GM18909 (cell line): ENCODE measurements around the gene BEST1.
"Not testable (repeated sequence)": the region's sequence is repeated elsewhere in the genome, so short reads cannot be mapped to it uniquely, and the experiment has no call there.

ENCODE experiments used
- ATAC-seq: cut with Tn5 transposase; IDR thresholded peaks from one replicate; pipeline ENCODE4 v1.9.1; 2021; ENCODE audit warnings: mild to moderate bottlenecking; ENCODE audit not compliant: unreplicated experiment, poor library complexity

Gene BEST1

DNA sequence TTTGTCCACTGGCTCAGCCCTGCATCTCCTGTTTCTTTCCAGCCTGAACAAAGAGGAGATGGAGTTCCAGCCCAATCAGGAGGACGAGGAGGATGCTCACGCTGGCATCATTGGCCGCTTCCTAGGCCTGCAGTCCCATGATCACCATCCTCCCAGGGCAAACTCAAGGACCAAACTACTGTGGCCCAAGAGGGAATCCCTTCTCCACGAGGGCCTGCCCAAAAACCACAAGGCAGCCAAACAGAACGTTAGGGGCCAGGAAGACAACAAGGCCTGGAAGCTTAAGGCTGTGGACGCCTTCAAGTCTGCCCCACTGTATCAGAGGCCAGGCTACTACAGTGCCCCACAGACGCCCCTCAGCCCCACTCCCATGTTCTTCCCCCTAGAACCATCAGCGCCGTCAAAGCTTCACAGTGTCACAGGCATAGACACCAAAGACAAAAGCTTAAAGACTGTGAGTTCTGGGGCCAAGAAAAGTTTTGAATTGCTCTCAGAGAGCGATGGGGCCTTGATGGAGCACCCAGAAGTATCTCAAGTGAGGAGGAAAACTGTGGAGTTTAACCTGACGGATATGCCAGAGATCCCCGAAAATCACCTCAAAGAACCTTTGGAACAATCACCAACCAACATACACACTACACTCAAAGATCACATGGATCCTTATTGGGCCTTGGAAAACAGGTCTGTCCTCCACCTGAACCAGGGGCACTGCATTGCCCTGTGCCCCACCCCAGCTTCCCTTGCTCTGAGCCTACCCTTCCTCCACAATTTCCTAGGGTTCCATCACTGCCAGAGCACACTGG, 12.3 kb downstream of the BEST1 start:
- ATAC-seq, result no peak

- no peak for ATAC-seq
Measured at GRCh38 chr11:61963016-61963281, 12.8 kb downstream of the BEST1 start.

- no peak for ATAC-seq
Measured at GRCh38 chr11:61963282-61964057, 13.3 kb downstream of the BEST1 start.

- ATAC-seq, result no peak
Measured at GRCh38 chr11:61964058-61964665, 14.0 kb downstream of the BEST1 start.

- not testable (repeated sequence) for ATAC-seq
Measured at GRCh38 chr11:61964666-61965271, 14.6 kb downstream of the BEST1 start.

DNA sequence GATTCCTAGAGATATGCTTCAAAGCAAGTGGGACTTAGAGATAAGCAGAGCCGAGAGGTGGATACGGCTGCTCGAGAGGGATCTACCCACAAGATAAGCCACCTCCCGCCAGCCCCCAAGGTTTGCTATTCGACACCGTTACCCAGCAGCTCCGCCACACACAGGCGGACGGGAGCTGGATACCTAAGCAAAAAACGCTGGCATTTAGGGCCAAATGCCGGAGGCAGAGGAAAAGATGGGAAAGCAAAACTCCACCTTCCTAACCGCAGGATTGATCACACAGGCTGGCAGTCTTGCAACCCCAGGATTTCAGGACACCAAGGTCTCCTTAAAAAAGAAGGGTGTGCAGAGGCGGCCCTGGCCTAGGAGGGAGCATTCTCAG, 16.6 kb downstream of the BEST1 start:
- no peak for ATAC-seq

DNA sequence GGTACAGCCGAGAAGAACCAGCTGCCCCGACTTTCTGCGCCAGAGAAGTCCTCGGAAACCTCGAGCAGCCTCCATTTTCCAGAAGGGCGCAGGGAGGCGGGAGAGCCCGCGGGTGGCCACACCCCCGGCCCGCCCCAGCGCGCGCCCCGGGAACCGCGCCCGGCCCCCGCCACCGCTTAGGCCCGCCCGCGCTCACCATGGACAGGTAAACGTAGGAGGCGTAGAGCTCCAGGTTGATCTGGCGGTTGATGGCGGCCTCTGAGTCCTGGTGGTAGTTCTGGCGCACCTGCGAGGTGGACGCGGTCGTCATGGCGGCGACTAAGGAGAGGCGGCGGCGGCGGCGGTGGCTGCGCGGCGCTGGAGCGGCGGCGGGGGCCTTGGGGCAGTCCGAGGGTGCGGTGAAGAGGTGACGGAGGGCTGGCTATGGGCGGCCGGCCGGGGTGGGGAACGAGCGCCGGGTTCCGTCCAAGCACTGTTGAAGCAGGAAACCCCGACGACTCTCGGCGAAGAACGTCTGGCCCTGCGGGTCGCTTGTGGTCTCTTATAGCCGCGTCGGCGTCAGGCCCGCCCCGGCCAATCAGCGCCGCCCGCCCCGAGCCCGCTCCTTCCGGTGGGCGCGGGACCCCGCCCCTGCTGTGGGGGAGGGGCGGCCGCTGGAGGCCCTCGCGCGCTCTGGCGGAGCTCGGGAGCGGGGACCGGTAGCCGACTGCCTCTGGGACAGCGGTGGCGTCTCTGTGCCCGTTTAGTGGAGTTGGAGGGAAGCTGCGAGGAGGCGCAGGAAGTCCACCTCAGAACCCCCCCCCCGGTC, 17.2 kb downstream of the BEST1 start, which contains the start of gene FTH1:
Gene FTH1 (minus strand): TSS at position 519 of the 808 bp plus-strand sequence. CDS start 209 bp downstream, at position 310.
- peak; percentile 47 for ATAC-seq

DNA sequence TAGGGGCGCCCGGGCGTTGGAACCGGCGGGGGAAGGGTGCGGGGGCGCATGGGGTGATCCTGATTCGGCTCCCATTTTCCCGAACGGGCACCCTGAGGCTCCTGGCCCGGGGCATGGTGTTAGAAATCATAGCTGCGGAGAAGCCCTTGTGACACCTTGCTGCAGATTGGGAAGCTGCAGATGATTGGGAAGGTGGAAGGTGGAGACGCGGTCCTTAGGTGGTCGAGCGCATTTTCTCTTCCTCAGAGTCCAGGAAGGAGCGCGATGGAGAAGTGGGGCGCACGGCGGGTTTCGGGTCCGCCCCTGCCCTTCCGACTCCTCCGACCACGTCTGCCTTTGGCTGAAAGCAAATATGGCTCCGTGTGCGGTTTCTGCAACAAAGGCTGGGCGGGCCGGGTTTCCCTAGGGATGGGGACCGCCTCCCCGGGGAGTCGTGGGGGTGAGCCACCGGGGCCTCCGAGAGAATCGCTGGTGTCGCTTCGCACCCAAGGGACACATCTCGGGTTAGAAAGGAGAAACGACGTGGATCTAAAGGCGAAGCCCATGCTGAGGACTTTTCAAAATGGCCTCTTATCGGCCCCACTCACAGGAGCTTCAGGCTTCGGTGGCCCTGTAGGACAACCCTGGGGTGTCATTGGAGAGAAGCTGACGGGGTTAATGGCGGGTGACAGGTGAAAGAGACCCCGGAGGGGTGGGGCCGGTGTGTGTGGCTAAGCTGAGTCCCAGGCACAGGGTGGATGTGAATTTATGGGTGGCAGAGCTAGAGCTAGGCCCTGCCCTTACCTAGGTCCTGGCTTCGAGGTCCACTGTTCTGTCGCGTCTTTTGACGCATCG, 18.0 kb downstream of the BEST1 start:
- ATAC-seq, result peak; percentile 39

DNA sequence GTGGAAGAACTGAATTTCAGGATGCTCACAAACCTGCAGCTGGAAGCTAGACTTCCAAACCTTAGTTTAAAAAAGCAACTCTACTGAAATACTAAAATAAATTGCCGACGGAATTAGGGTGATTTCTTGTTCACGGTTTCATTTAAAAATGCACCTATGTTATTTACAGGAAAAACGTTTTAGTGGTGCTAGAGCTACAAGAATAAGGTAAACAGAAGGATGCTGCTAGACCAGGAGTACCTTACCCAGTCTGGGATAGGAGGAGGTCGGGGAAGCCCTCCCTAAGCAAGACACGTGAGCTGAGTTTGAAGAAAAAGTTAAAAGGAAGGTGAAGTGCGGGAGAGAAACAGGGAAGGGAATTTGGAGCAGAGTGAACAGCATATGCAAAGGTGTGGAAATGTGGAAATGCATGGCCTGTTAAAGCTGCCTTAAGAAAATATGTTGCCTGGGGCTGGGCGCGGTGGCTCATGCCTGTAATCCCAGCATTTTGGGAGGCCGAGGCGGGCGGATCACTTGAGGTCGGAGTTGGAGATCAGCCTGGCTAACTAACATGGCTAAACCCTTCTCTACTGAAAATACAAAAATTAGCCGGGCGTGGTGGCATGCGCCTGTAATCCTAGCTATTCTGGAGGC, 18.7 kb downstream of the BEST1 start:
- ATAC-seq, result no peak

- no peak for ATAC-seq
Measured at GRCh38 chr11:61969391-61969758, 19.2 kb downstream of the BEST1 start.

GRCh38 chr11:61969838-61970662, 19.9 kb downstream of the BEST1 start:
- no peak for ATAC-seq

- ATAC-seq, result no peak
Measured at GRCh38 chr11:61971248-61972111, 21.3 kb downstream of the BEST1 start.

DNA sequence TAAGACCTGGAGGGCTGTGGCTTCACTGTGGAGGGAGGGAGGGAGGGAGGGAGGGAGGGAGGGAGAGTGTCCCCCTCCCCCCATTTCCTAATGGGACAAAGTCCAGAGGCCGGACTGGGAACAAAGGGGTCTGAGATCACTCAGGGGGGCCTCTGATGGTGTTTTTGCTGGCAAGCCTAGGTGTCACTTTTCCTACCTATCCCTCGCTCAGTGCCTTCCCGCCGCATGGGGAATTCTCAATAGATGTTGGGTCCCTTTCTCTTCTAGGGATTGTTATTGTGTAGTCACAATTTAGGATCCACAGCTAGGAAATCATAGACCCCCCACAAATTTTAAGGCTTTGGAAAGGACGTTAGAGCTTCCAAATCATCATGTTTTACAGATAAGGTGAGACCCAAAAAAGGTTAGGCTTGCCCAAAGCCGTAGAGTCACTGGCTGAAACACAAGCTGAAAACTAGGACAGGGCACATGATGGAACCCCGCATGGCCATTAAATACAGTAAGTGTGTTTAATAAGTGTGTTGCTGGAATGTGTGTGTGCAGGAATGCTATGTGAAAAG, 22.0 kb downstream of the BEST1 start:
- no peak for ATAC-seq

DNA sequence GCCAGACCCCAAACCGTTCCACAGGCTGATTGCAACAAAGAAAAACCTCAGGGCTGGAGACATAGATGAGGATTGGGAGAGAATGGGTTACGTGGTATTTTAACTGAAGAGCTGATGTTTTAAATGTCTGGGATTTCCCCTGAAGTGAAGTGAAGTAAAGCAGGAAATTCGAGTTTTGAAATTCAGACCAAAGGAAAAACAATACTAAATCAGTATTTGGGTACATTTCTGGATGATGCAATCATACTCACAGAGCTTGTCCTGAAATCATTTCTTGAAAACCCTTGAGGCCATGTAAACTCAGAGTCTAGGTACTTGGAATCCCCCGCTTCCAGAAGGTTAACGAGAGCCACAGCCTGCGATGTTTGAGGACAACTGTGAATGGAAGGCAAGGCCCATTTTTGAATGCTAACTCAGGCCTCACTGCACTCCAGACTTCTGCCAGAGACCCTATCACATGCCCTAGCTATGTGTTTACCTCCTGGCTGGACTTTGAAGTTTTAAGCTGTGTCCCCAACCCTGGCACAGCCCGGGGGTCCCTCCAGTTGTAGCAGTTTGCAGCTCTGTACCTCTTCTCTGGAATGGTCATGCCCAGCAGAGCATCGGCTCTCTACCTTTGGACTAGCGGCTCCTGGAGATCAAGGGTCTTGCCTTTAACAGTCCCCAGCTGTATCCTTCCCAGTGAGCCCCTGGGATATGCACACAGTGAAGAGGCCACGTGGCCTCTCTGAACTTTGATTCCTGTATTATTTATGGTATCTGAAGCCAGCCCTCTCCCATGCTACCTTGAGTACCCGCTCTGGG, 22.7 kb downstream of the BEST1 start:
- no peak for ATAC-seq

- ATAC-seq, result no peak
Measured at GRCh38 chr11:61973476-61974162, 23.5 kb downstream of the BEST1 start.
